HepG2 (cell line): ENCODE measurements around the gene RAMP1.

Source experiments
- ATF7 ChIP-seq, 2 experiments: fragments of 450-650 bp in 1 of 2; sonication (generic) in 1 of 2; formaldehyde crosslinking in 1 of 2; IDR thresholded peaks; 2 replicates each; pipeline versions ENCODE4 v1.4.0 to v1.6.1; 2016 to 2020; ENCODE audit warnings: antibody characterized with exemption in 1 of 2, mild to moderate bottlenecking in 1 of 2, missing genetic modification reagents in 1 of 2
- HOXA7 ChIP-seq: sonication (generic); formaldehyde crosslinking; IDR thresholded peaks from 2 replicates; pipeline ENCODE4 v1.8.1; 2022; ENCODE audit warnings: mild to moderate bottlenecking, missing genetic modification reagents, moderate library complexity
- JUNB ChIP-seq: sonication (generic); formaldehyde crosslinking; IDR thresholded peaks from 2 replicates; pipeline ENCODE4 v1.8.0; 2022; ENCODE audit warnings: missing genetic modification reagents, mild to moderate bottlenecking, borderline replicate concordance
- MAFK ChIP-seq, 2 experiments: IDR thresholded peaks in 1 of 2; conservative IDR thresholded peaks in 1 of 2; 2 replicates each; pipeline ENCODE4 v1.6.1; 2011; ENCODE audit warnings: improper control_type of control experiment in 2 of 2, low read length in 2 of 2

DNA sequence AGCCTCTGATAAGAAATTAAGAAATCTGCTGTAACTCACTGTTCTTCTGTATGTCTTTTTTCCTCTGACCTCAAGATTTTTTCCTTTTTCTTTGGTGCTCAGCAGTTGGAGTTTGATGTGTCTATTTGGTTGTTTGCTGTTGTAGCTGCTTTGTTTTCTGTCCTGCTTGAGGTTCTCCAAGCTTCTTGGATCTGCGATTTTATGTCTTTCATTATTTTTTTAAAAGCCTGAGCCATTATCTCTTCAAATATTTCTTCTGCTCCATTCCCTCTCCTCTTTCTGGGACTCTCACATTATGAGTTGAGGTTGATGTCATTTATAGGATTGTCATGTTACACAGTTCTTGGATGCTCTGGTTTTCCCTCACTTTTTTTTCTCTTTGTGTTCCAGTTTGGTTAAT is 47.7 kb downstream of the RAMP1 start:
- TF ChIP-seq ATF7 (IDR thresholded peaks at IDR 0.05) (no peak), ATF7 (CRISPR knock-in tag; IDR thresholded peaks at IDR 0.05) (no peak), JUNB (CRISPR knock-in tag) (no peak), HOXA7 (CRISPR knock-in tag) (no peak), MAFK (conservative IDR thresholded peaks at IDR 0.05 in 1 of 2, IDR thresholded peaks at IDR 0.05 in 1 of 2; ENCODE audit: low read length in 2 of 2) (no peak)
